Measurements from ENCODE around the gene PTRH1.

- TF ChIP-seq, protein P1, sequence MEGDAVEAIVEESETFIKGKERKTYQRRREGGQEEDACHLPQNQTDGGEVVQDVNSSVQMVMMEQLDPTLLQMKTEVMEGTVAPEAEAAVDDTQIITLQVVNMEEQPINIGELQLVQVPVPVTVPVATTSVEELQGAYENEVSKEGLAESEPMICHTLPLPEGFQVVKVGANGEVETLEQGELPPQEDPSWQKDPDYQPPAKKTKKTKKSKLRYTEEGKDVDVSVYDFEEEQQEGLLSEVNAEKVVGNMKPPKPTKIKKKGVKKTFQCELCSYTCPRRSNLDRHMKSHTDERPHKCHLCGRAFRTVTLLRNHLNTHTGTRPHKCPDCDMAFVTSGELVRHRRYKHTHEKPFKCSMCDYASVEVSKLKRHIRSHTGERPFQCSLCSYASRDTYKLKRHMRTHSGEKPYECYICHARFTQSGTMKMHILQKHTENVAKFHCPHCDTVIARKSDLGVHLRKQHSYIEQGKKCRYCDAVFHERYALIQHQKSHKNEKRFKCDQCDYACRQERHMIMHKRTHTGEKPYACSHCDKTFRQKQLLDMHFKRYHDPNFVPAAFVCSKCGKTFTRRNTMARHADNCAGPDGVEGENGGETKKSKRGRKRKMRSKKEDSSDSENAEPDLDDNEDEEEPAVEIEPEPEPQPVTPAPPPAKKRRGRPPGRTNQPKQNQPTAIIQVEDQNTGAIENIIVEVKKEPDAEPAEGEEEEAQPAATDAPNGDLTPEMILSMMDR (IDR thresholded peaks at IDR 0.05): peak; percentile 92 to 100 (median 100)
- TF ChIP-seq EP300 (IDR thresholded peaks at IDR 0.05) (no peak), POLR2A (IDR thresholded peaks at IDR 0.05) (peak; percentile 93)
Measured at GRCh38 chr9:127734747-127735529, 19.5 kb upstream of the PTRH1 start, which contains the start of gene TOR2A.
